ENCODE measurements around the gene TYROBP. TPM values are rescaled to one million over a fixed set of nuclear protein-coding genes. Genes with fewer than 3 reads are reported as not detected.
"Not testable (repeated sequence)": the region's sequence is repeated elsewhere in the genome, so short reads cannot be mapped to it uniquely, and the experiment has no call there.

TYROBP gene
- total RNA-seq, 1 donor from 2014 or later, result 68.5 TPM

GRCh38 chr19:35895911-35896642, 12.0 kb downstream of the TYROBP start:
- Histone ChIP-seq H3K9me3 (no peaks in the 10 kb centered on the region), H3K27ac (no peak overlapping the region), H3K4me1 (peaks cover 22% of the 10 kb centered on the region), H3K4me3 (no peak overlapping the region), H3K27me3 (no peaks in the 10 kb centered on the region), H3K36me3 (peaks cover 0 to 43% of the 10 kb centered on the region in 2 donors)
- TF ChIP-seq POLR2AphosphoS5 (IDR thresholded peaks at IDR 0.05; ENCODE audit: insufficient read depth in 1 of 2, low read depth in 1 of 2), result no peak
- TF ChIP-seq CTCF (IDR thresholded peaks at IDR 0.05), result no peak
- TF ChIP-seq POLR2A (IDR thresholded peaks at IDR 0.05), result no peak
- intact Hi-C loops (cut with DNase I), result no loop called here
- DNase-seq (ENCODE audit: extremely low spot score in 2 of 2), result no peak

DNA sequence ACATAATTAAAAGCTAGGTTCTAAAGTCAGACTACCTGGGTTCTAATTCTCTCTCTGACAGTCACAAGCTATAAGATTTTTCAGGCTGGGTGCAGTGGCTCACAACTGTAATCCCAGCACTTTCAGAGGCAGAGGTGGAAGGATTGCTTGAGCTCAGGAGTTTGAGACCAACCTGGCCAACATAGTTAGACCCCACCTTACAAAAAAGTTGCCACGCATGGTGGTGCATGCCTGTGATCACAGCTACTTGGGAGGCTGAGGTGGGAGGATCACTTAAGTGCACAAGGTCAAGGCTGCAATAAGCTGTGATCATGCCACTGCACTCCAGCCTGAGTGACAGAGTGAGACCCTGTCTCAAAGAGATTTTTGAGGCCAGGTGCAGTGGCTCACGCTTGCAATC, 13.8 kb downstream of the TYROBP start:
- peaks cover 15% of the 10 kb centered on the region for H3K4me1 ChIP-seq
- intact Hi-C loops (cut with DNase I), result no loop called here
- no peaks in the 10 kb centered on the region for H3K27me3 ChIP-seq
- TF ChIP-seq POLR2AphosphoS5 (IDR thresholded peaks at IDR 0.05; ENCODE audit: insufficient read depth in 1 of 2, low read depth in 1 of 2) (no peak), CTCF (IDR thresholded peaks at IDR 0.05) (no peak), POLR2A (IDR thresholded peaks at IDR 0.05) (no peak)
- no peak for DNase-seq (ENCODE audit: extremely low spot score in 2 of 2)
- H3K9me3 ChIP-seq, result no peaks in the 10 kb centered on the region
- H3K27ac ChIP-seq, result no peak overlapping the region
- H3K36me3 ChIP-seq, result peaks cover 0 to 60% of the 10 kb centered on the region in 2 donors
- no peak overlapping the region for H3K4me3 ChIP-seq

- H3K9me3 ChIP-seq; H3K27ac ChIP-seq; H3K4me3 ChIP-seq; DNase-seq (ENCODE audit: extremely low spot score in 2 of 2); H3K4me1 ChIP-seq; intact Hi-C loops (cut with DNase I); H3K27me3 ChIP-seq: not testable (repeated sequence)
- H3K36me3 ChIP-seq, result peaks cover 0 to 78% of the 10 kb centered on the region in 2 donors
Measured at GRCh38 chr19:35891819-35892218, 16.3 kb downstream of the TYROBP start.

GRCh38 chr19:35890113-35890650, 17.9 kb downstream of the TYROBP start:
- no peak for TF ChIP-seq POLR2AphosphoS5 (IDR thresholded peaks at IDR 0.05; ENCODE audit: insufficient read depth in 1 of 2, low read depth in 1 of 2)
- TF ChIP-seq POLR2A (IDR thresholded peaks at IDR 0.05), result no peak
- TF ChIP-seq CTCF (IDR thresholded peaks at IDR 0.05), result no peak
- Histone ChIP-seq H3K4me3 (no peak overlapping the region), H3K27me3 (no peaks in the 10 kb centered on the region), H3K36me3 (peaks cover 0 to 64% of the 10 kb centered on the region in 2 donors), H3K27ac (no peak overlapping the region), H3K4me1 (no peaks in the 10 kb centered on the region), H3K9me3 (no peaks in the 10 kb centered on the region)
- intact Hi-C loops (cut with DNase I), result no loop called here
- DNase-seq (ENCODE audit: extremely low spot score in 2 of 2), result no peak

- no peaks in the 10 kb centered on the region for H3K27me3 ChIP-seq
- H3K27ac ChIP-seq, result no peak overlapping the region
- H3K4me1 ChIP-seq, result no peaks in the 10 kb centered on the region
- TF ChIP-seq POLR2AphosphoS5 (IDR thresholded peaks at IDR 0.05; ENCODE audit: insufficient read depth in 1 of 2, low read depth in 1 of 2) (no peak), CTCF (IDR thresholded peaks at IDR 0.05) (no peak), POLR2A (IDR thresholded peaks at IDR 0.05) (no peak)
- H3K9me3 ChIP-seq, result no peaks in the 10 kb centered on the region
- intact Hi-C loops (cut with DNase I), result no loop called here
- no peak for DNase-seq (ENCODE audit: extremely low spot score in 2 of 2)
- peaks cover 0 to 58% of the 10 kb centered on the region in 2 donors for H3K36me3 ChIP-seq
- H3K4me3 ChIP-seq, result no peak overlapping the region
Measured at GRCh38 chr19:35889370-35890112, 18.6 kb downstream of the TYROBP start.
